GM10266 (cell line): Measurements from ENCODE around the gene GTF3C2.

Source experiments
- DNase-seq: peaks from one replicate; pipeline ENCODE4 v3.0.0; 2012; ENCODE audit errors: extremely low spot score
- CTCF ChIP-seq: IDR thresholded peaks from 2 replicates; pipeline ENCODE4 v1.5.1; 2012; ENCODE audit warnings: mild to moderate bottlenecking, low read depth; ENCODE audit not compliant: control insufficient read depth, insufficient read depth; ENCODE audit errors: missing control alignments

The GTF3C2 gene

GRCh38 chr2:27356382-27357181 is at the start of gene GTF3C2:
GTF3C2 (minus strand) TSS chr2:27356764; CDS start chr2:27343554, 13,210 bp downstream.
- peak; percentile 90 for DNase-seq
- no peak for TF ChIP-seq CTCF

- DNase-seq = no peak
Observed at GRCh38 chr2:27400348-27401135, 44.0 kb upstream of the GTF3C2 start.

GRCh38 chr2:27398962-27399361 is 42.4 kb upstream of the GTF3C2 start:
- DNase-seq = no peak
- no peak for TF ChIP-seq CTCF

More at GRCh38 chr2:27400348-27401135, 44.0 kb upstream of the GTF3C2 start:
- TF ChIP-seq CTCF = no peak

- no peak for TF ChIP-seq CTCF
- no peak for DNase-seq
Observed at GRCh38 chr2:27393225-27393624, 36.7 kb upstream of the GTF3C2 start.

GRCh38 chr2:27390822-27391679 is 34.5 kb upstream of the GTF3C2 start:
- no peak for DNase-seq
- TF ChIP-seq CTCF = no peak

- no peak for TF ChIP-seq CTCF
- no peak for DNase-seq
Observed at GRCh38 chr2:27381577-27382181, 25.1 kb upstream of the GTF3C2 start.
